SW480 (cell line): ENCODE data around the gene FGF22.
A peak's percentile ranks its signal among the peaks of the same experiment; 100 is the strongest.
"Not testable (repeated sequence)": the region's sequence is repeated elsewhere in the genome, so short reads cannot be mapped to it uniquely, and the experiment has no call there.

Experiments
- DNase-seq: peaks from one replicate; pipeline ENCODE4 v3.0.0-alpha.2; 2016; ENCODE audit warnings: low spot score

FGF22 gene

GRCh38 chr19:621819-622218, 17.9 kb upstream of the FGF22 start:
- DNase-seq = no peak

GRCh38 chr19:622666-623065, 17.0 kb upstream of the FGF22 start:
- no peak for DNase-seq

DNA sequence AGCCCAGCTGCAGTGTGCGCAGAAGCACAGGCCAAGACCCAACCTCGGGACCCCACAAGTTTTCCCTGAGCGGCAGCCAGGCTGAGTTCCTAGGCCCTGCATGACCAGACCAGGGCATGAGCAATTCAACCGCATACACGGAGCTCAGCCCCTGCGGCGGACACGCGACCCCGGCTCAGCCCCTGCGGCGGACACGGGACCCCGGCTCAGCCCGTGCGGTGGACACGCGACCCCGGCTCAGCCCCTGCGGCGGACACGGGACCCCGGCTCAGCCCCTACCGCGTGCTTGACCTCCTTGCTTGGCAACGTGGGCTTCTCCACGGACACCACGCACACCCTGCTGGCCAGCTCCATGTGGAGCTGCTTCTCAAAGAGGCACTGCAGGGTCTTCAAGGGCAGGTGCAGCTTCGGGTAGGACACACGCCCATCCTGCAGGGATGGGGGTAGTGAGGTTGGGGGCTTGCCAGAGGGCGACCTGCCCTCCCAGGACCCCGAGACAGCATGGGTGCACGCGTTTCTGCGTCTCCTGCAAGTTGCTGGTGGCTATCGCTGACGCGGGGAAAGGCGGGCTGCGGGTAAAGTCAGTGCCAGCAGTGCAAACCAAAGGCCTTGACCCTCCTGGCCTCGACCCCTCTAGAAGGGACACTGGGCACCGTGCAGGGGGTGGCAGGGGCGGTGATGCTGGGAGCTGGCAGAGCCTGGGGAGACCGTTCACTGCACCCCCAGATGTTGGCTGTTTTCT, 16.3 kb upstream of the FGF22 start:
- DNase-seq = no peak

GRCh38 chr19:623974-624373, 15.7 kb upstream of the FGF22 start:
- DNase-seq = no peak

DNA sequence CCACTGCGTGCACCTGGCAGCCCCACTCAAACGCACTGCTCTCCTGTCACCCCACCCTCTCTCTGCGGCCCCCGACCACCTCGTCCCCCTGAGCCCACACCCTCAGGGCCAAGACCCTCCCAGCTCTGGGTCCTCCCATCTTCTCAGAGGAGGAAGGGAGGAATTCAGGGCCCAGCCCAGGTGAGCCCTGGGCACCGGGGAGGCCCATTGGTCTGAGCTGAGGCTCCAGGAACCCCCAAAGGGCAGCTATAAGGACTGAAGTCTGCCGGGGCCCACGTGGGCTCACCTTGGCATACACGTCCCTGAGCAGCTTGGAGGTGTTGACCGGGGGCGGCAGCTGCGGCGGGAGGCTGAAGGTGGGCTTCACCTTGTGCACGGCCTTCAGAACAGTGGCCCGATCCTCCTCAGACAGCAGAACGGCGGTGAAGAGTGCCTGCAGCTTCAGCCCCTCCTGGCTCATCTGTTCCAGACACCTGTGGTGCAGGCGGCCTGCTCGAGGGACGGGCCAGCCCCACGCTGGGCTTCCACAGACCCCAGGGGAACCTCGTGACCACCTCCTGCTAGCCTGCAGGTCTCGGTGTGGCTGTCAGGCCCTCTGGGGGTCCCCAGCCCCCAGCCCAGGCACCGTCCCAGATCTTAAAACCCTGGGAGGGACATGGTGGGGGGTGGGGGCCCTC, 15.1 kb upstream of the FGF22 start:
- DNase-seq = no peak

DNA sequence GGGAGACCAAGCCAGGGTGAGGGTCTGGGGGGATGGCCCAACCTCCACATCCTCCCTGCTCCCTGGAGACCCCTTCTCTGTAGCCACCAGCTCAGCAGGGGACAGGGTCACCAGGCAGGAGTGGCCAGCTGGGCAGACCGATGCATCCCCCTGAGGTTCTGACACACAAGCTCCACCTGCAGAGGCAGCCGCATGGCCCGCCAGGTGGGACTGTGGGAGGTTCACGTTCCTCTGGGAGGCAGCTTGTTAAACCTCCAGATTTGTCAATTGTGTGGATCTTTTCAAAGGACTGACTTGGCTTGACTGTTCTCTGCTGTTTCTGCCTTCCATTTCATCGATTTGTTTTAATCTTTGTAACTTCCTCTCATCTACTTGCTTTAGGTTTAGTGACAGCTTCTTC, 14.4 kb upstream of the FGF22 start:
- no peak for DNase-seq

DNA sequence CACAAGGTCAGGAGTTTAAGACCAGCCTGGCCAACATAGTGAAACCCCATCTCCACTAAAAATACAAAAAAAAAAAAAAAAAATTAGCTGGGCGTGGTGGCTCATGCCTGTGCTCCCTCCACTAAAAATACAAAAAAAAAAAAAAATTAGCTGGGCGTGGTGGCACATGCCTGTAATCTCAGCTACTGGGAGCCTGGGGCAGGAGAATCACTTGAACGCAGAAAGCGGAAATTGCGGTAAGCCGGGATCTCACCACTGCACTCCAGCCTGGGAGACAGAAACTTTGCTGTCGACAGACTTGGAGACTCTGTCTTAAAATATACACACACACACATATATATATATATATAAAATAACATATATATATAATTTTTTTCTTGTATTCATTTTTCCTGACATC, 13.1 kb upstream of the FGF22 start:
- not testable (repeated sequence) for DNase-seq

DNA sequence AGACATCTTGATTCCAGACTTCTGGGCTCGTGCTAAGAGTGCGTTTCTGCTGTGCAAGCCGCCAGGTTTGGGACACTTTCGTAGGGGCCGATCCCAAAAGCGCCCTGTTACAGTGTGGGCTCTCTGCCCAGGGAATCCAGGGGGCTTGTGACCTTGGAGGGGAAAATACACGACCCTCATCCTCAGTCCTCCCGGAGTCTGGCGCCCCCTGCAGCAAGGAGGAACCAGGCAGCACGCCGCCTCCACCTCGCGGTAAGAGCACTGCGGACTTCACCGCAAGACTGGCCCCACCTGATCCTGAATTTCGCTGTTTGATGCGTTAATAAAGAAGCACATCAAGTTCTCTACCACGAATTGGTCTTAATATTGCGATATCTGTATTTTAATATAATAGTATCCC, 11.5 kb upstream of the FGF22 start:
- no peak for DNase-seq

- not testable (repeated sequence) for DNase-seq
These were observed 10.2 kb upstream of the FGF22 start for GRCh38 chr19:629515-629914.

DNA sequence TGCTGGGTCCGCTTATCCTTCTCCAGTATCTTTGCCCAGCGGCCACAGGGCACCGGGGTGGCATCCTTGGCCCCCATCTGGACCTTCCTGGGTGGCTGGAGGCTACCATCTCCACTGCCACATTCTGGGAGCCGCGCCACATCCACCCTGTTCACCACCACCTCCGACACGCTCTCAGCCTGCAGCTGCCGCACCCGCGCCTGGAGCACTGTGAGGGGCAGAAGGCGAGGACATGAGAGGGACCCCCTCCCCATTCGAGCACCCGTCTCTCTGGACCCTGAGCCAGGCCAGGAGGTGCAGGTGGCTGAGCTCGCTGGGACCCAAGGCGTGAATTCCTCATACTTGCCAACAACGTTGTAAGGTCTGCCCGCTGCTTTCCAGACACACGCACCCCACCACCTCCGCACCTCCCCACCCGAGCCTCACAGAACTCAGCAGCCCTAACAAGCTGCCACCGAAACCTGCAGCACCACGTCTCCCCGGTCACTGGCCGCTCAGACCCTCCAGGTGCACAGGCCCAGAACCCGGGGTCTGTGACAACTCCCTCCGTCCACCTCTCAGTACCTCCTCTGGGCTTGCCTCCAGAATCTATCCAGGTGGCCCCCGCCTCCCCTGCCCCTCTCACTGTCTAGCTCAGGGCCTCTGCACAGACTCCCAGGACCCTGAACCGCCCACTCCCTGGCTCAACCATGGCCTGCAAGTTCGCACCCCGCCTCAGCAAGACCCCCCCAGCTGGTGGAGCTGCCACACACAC, 9.5 kb upstream of the FGF22 start:
- DNase-seq = no peak

DNA sequence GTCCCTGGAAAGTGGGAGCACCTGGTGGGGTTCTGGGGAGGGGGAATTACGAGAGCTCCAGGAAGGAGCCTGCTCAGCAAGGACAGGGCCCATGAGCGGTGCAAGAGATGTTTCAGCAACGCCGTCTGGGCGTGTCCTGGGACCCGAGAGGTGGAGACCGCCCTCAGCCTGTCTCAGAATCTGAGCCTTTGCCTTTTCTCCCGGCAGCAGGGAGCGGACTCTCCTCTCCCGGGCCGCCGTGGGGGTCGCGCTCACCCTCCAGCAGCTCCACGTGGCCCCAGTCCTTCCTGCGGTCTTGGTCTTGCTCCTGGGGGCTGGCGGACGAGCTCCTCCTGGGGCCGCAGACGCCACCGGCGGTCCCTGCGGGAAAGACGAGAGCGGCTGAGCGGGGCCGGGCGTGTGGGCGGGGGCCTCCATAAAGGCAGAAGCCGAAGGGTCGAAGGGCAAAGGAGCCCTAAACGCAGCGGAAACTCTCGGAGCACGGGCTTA, 7.1 kb upstream of the FGF22 start:
- DNase-seq = peak; percentile 16

DNA sequence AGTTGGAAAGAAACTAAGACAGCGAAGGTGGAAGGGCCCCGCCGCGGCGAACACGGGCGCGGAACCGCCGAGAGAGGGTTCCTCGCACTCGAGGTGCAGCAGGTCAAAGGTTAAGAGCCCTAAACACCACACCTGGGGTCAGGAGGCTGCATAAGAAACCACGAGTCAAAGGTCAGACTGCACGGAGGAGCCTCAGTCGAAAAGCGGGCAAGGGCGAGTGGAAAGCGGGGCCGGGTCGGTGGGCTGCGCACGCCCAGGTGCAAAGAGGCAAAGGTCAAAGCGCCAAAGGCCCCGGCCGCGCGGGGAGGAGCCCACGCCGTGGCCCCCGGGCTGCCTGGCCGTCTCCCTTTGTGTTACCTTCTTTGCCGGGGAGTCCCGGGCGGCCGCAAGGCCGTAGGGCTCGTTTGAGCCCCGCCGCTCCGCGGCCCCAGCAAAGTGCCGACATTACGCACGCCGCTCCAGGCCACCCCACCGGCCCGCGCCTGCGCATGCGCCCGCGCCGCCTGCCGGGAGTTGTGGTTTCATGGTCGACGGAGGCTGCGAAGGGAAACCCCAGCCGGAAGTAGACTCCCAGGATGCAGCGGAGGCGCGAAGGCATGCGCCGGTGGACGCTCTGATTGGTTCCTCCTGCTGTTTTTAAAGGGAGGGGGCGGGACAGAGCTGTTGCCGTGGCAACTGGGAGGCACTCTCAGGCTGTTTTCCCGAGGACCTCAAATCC, 6.5 kb upstream of the FGF22 start, which contains the start of gene POLRMT:
TSS of gene POLRMT (minus strand) at position 470 of the 718 bp plus-strand sequence. CDS start at position 445, 25 bp downstream.
- DNase-seq = peak; percentile 93

- DNase-seq = no peak
These were observed 5.7 kb upstream of the FGF22 start for GRCh38 chr19:633786-634639.

DNA sequence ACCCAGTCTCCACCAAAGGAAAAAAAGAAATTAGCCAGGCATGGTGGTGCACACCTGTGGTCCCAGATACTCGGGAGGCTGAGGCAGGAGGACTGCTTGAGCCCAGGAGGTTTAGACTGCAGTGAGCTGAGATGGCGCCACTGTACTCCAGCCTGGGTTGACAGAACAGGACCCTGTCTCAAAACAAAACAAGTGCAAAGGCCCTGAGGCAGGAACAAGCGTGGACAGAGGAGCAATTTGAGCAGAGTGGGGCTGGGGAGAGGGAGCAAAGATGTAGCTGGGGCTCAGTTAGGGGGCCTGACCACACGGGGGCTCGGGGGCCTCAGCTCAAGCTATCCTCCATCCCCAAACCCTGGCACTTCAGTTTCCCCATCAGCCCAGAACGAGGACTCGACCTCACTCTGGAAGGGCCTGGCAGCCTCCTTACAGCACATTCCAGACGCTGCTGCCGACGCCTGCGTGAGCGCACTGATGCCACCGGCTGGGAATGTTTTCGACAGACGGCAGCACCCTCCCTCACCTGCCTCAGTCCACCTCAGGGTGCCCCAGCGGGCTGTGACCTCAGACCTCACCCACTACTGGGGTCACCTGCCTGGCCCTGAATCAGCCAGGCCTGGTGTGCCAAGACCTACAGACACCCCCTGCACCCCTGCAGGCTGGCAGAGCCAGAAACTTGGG, 4.6 kb upstream of the FGF22 start:
- DNase-seq = no peak

DNA sequence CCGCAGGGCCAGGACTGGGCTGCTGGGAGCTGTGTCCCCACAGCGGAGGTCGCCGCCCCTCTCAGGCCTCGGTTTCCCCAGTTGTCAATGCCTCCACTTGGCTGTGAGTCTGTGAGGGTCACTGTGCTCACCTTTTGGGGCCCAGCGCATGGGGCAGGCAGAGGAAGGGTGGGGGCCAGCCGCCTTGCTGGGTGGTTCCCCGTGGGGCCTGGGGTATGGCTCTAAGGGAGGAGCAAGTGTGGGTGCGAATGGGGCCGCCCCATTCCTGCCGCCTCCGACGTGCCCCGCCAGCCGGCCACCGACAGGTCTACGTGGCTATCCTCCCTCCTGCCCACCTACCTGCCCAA, 800 bp upstream of the FGF22 start:
- no peak for DNase-seq

- DNase-seq = no peak
These were observed 481 bp downstream of the FGF22 start for GRCh38 chr19:640161-640558.

DNA sequence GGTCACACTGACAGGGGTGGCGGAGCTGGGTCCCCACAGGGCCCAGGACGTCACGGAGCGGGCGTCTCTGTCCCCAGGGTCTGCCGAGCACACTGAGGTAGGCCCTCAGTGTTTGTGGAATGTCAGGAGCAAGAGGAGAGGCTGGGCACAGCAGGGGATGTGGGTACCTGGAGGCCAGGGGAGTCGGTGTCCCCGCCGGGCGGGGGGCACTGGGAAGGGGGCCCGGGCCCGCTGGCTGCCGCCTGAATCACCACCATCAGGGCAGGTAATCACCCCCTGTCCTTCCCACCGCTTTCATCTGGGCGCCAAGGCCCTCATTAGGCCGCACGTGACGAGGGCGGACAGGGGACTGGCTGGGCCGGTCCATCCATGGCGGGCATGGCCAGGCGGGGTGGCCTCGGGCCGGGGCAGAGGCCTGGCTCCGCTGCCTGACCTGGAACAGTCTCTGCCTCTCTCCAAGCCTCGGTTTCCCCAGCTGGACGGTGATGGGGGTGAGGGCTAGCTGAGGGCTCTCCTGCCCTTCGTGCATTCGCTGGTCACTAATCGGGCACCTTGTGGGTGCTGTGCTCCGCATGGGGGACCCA, 1.0 kb downstream of the FGF22 start:
- no peak for DNase-seq

- no peak for DNase-seq
These were observed 2.0 kb downstream of the FGF22 start for GRCh38 chr19:641702-642101.

GRCh38 chr19:642767-643727, 3.4 kb downstream of the FGF22 start:
- no peak for DNase-seq
